Ishikawa (cell line): ENCODE measurements around the gene PATJ.

Experiments
- CEBPB ChIP-seq: IDR thresholded peaks from 2 replicates; pipeline ENCODE4 v1.6.1; 2012
- CREB1 ChIP-seq: IDR thresholded peaks from 2 replicates; pipeline ENCODE4 v1.6.1; 2012; ENCODE audit warnings: low read depth
- EGR1 ChIP-seq: IDR thresholded peaks from 2 replicates; pipeline ENCODE4 v1.6.1; 2012
- EP300 ChIP-seq: IDR thresholded peaks from 2 replicates; pipeline ENCODE4 v1.6.1; 2012; ENCODE audit warnings: borderline replicate concordance
- FOXM1 ChIP-seq: IDR thresholded peaks from 2 replicates; pipeline ENCODE4 v1.6.1; 2012; ENCODE audit warnings: low read depth, borderline replicate concordance
- MAX ChIP-seq: IDR thresholded peaks from 2 replicates; pipeline ENCODE4 v1.6.1; 2012
- NFIC ChIP-seq: IDR thresholded peaks from 2 replicates; pipeline ENCODE4 v1.6.1; 2012
- RAD21 ChIP-seq: IDR thresholded peaks from 2 replicates; pipeline ENCODE4 v1.6.1; 2012; ENCODE audit warnings: low read depth
- REST ChIP-seq: IDR thresholded peaks from 2 replicates; pipeline ENCODE4 v1.6.1; 2012; ENCODE audit warnings: low read depth, mild to moderate bottlenecking
- TAF1 ChIP-seq: IDR thresholded peaks from 2 replicates; pipeline ENCODE4 v1.6.1; 2012; ENCODE audit warnings: low read depth, mild to moderate bottlenecking
- TCF12 ChIP-seq: IDR thresholded peaks from 2 replicates; pipeline ENCODE4 v1.6.1; 2012; ENCODE audit warnings: low read depth
- TEAD4 ChIP-seq: IDR thresholded peaks from 2 replicates; pipeline ENCODE4 v1.6.1; 2012
- USF1 ChIP-seq: IDR thresholded peaks from 2 replicates; pipeline ENCODE4 v1.6.1; 2012
- YY1 ChIP-seq: IDR thresholded peaks from 2 replicates; pipeline ENCODE4 v1.6.1; 2012; ENCODE audit warnings: low read depth
- ZBTB7A ChIP-seq: IDR thresholded peaks from 2 replicates; pipeline ENCODE4 v1.6.1; 2012; ENCODE audit warnings: low read depth

The PATJ gene

GRCh38 chr1:62068978-62069377 lies 326.7 kb downstream of the PATJ start:
- TF ChIP-seq TAF1 (no peak), RAD21 (no peak), EGR1 (no peak), NFIC (no peak), REST (no peak), TCF12 (no peak), ZBTB7A (no peak), CEBPB (no peak), CREB1 (no peak), USF1 (no peak)

- no peak for TF ChIP-seq TEAD4
- TF ChIP-seq RAD21 = peak; percentile 61
Measured at GRCh38 chr1:62070384-62071011, 328.2 kb downstream of the PATJ start.

GRCh38 chr1:62071695-62072094 lies 329.4 kb downstream of the PATJ start:
- TF ChIP-seq MAX (no peak), TEAD4 (no peak), EP300 (no peak), TAF1 (no peak), ZBTB7A (no peak), RAD21 (no peak), USF1 (no peak), TCF12 (no peak), CREB1 (no peak), FOXM1 (no peak), REST (no peak), YY1 (no peak), CEBPB (no peak)

- TF ChIP-seq EGR1 (no peak), TCF12 (0 out of 2 replicates have a peak, but pooled peaks have one; percentile 16), TAF1 (no peak), NFIC (peak; percentile 80), TEAD4 (peak; percentile 56; the same call in 1 of the 2 replicates), REST (no peak)
Measured at GRCh38 chr1:62076286-62076685, 334.0 kb downstream of the PATJ start.

GRCh38 chr1:62077821-62078220 lies 335.5 kb downstream of the PATJ start:
- TF ChIP-seq EGR1 (no peak), YY1 (no peak), EP300 (no peak), CREB1 (no peak), TEAD4 (no peak), ZBTB7A (no peak), TCF12 (no peak), CEBPB (no peak), RAD21 (no peak), TAF1 (no peak), NFIC (no peak), REST (no peak), FOXM1 (no peak), MAX (no peak), USF1 (no peak)
